PC-9 (cell line): ENCODE data around the gene KCND1. TPM values are rescaled to one million over a fixed set of nuclear protein-coding genes. Genes with fewer than 3 reads are reported as not detected.
"Not testable (repeated sequence)": the region's sequence is repeated elsewhere in the genome, so short reads cannot be mapped to it uniquely, and the experiment has no call there.

Experiments
- BruUV-seq: library from RNA; stranded (reverse); fragments of 400-500 nt; replicated peaks from 2 replicates; lab custom pipeline; 2021; lab: Mats Ljungman, UMichigan
- CTCF ChIA-PET: fragments of 300-600 bp; sonication (Branson Sonifier 250); formaldehyde crosslinking; loops from one replicate; lab custom pipeline; 2022; ENCODE audit warnings: antibody characterized with exemption; lab: Charles Lee
- POLR2A ChIA-PET: fragments of 300-600 bp; sonication (Branson Sonifier 250); formaldehyde crosslinking; loops from one replicate; lab custom pipeline; 2022; ENCODE audit warnings: antibody characterized with exemption; ENCODE audit not compliant: unreplicated experiment; lab: Charles Lee
- DNase-seq, 2 experiments: peaks; one replicate each; pipeline versions ENCODE4 v3.0.0 to v3.0.0-alpha.2; 2015 to 2022; ENCODE audit warnings: mixed read lengths in 1 of 2
- H2AFZ ChIP-seq: fragments of 200-600 bp; sonication (generic); 2 replicates; pipeline ENCODE4 v1.8.1; 2017; ENCODE audit warnings: antibody characterized with exemption
- H3F3A ChIP-seq: fragments of 200-600 bp; sonication (generic); 2 replicates; pipeline ENCODE4 v1.8.1; 2017; ENCODE audit warnings: antibody characterized with exemption, mild to moderate bottlenecking, low read depth; ENCODE audit not compliant: insufficient read depth
- H3K27ac ChIP-seq: fragments of 200-600 bp; sonication (generic); 2 replicates; pipeline ENCODE4 v1.6.1; 2016; ENCODE audit warnings: mixed run types
- H3K27me3 ChIP-seq: fragments of 200-600 bp; sonication (generic); 2 replicates; pipeline ENCODE4 v1.6.1; 2016; ENCODE audit warnings: low read depth, mixed run types; ENCODE audit not compliant: insufficient read depth
- H3K36me3 ChIP-seq: fragments of 200-600 bp; sonication (generic); 2 replicates; pipeline ENCODE4 v1.6.1; 2016; ENCODE audit warnings: low read depth, mixed run types
- H3K4me1 ChIP-seq: fragments of 200-600 bp; sonication (generic); replicated peaks from 2 replicates; pipeline ENCODE4 v1.6.1; 2016; ENCODE audit warnings: mixed run types; ENCODE audit not compliant: insufficient read depth
- H3K4me2 ChIP-seq: fragments of 200-600 bp; sonication (generic); 2 replicates; pipeline ENCODE4 v1.6.1; 2017; ENCODE audit warnings: mixed run types
- H3K4me3 ChIP-seq: fragments of 200-600 bp; sonication (generic); 2 replicates; pipeline ENCODE4 v1.6.1; 2016; ENCODE audit warnings: mixed run types
- H3K79me2 ChIP-seq: fragments of 200-600 bp; sonication (generic); 2 replicates; pipeline ENCODE4 v1.6.1; 2017; ENCODE audit warnings: low read depth, mixed run types
- H3K9me2 ChIP-seq: fragments of 200-600 bp; sonication (generic); 2 replicates; pipeline ENCODE4 v1.8.1; 2017; ENCODE audit warnings: mild to moderate bottlenecking; ENCODE audit not compliant: insufficient read depth
- H3K9me3 ChIP-seq: fragments of 200-600 bp; sonication (generic); 2 replicates; pipeline ENCODE4 v1.8.1; 2016; ENCODE audit warnings: low read depth; ENCODE audit not compliant: insufficient read depth
- H4K20me1 ChIP-seq: fragments of 200-600 bp; sonication (generic); 2 replicates; pipeline ENCODE4 v1.8.1; 2017; ENCODE audit not compliant: insufficient read depth
- CTCF ChIP-seq: fragments of 200-600 bp; sonication (generic); conservative IDR thresholded peaks from 2 replicates; pipeline ENCODE4 v1.6.1; 2017; ENCODE audit warnings: mixed run types, antibody characterized with exemption, mild to moderate bottlenecking, moderate library complexity
- EZH2 ChIP-seq: fragments of 200-600 bp; sonication (generic); IDR thresholded peaks from 2 replicates; pipeline ENCODE4 v1.8.0; 2017; ENCODE audit warnings: antibody characterized with exemption, low read depth
- intact Hi-C: fragments of 100-400 bp; cut with micrococcal nuclease; formaldehyde crosslinking; loops from one replicate; pipeline ENCODE4 v1.10.0; 2022; ENCODE audit not compliant: unreplicated experiment
- total RNA-seq: library from RNA; stranded (reverse); gene quantifications from 2 replicates; pipeline ENCODE4 v1.2.3, GENCODE V29; 2021

KCND1 gene
- total RNA-seq, 1 experiment from 2014 or later = 2.2 TPM

- no peak for TF ChIP-seq EZH2
- Histone ChIP-seq H3K4me1 (no peaks in the 10 kb centered on the region), H3K9me2 (no peaks in the 10 kb centered on the region), H3K4me3 (no peak overlapping the region), H2AFZ (no peak overlapping the region), H3F3A (no peaks in the 10 kb centered on the region), H3K36me3 (no peaks in the 10 kb centered on the region), H3K79me2 (no peaks in the 10 kb centered on the region), H3K27ac (no peak overlapping the region), H4K20me1 (no peaks in the 10 kb centered on the region), H3K9me3 (no peaks in the 10 kb centered on the region), H3K27me3 (no peaks in the 10 kb centered on the region), H3K4me2 (no peak overlapping the region)
- intact Hi-C loops = no loop called here
- POLR2A ChIA-PET = no interaction called here
- no TSS peak for BruUV-seq
- no peak for DNase-seq
- CTCF ChIA-PET = no interaction called here
Observed at GRCh38 chrX:48989483-48989882, 17.8 kb upstream of the KCND1 start.

GRCh38 chrX:48983896-48984295 is 12.3 kb upstream of the KCND1 start:
- BruUV-seq = no TSS peak
- no peaks in the 10 kb centered on the region for H3K9me2 ChIP-seq
- CTCF ChIA-PET = no interaction called here

GRCh38 chrX:48983081-48983480 is 11.4 kb upstream of the KCND1 start:
- no peaks in the 10 kb centered on the region for H3K9me3 ChIP-seq
- no peaks in the 10 kb centered on the region for H4K20me1 ChIP-seq
- ChIA-PET CTCF (no interaction called here), POLR2A (interaction anchor here (0.6 kb wide), 1 partner anchor 46 kb away, joined by 5 read pairs; no protein-coding TSS in a partner anchor)
- H3F3A ChIP-seq = no peaks in the 10 kb centered on the region
- DNase-seq = no peak
- no peak overlapping the region for H3K4me3 ChIP-seq
- TF ChIP-seq CTCF (no peak), EZH2 (no peak)
- no peaks in the 10 kb centered on the region for H3K4me1 ChIP-seq
- H3K9me2 ChIP-seq = no peaks in the 10 kb centered on the region
- intact Hi-C loops = no loop called here
- H3K36me3 ChIP-seq = no peaks in the 10 kb centered on the region
- no peaks in the 10 kb centered on the region for H3K27me3 ChIP-seq
- no peak overlapping the region for H3K4me2 ChIP-seq
- H3K27ac ChIP-seq = no peak overlapping the region
- H2AFZ ChIP-seq = no peak overlapping the region
- BruUV-seq = no TSS peak
- H3K79me2 ChIP-seq = no peaks in the 10 kb centered on the region

More at GRCh38 chrX:48983896-48984295, 12.3 kb upstream of the KCND1 start:
- Histone ChIP-seq H3F3A (no peaks in the 10 kb centered on the region), H3K9me3 (no peaks in the 10 kb centered on the region), H3K4me3 (no peak overlapping the region), H3K36me3 (no peaks in the 10 kb centered on the region), H3K4me1 (no peaks in the 10 kb centered on the region), H4K20me1 (no peaks in the 10 kb centered on the region), H2AFZ (no peak overlapping the region), H3K27me3 (no peaks in the 10 kb centered on the region), H3K4me2 (no peak overlapping the region), H3K27ac (no peak overlapping the region), H3K79me2 (no peaks in the 10 kb centered on the region)
- intact Hi-C loops = no loop called here
- DNase-seq = no peak
- TF ChIP-seq EZH2 (no peak), CTCF (no peak)
- POLR2A ChIA-PET = no interaction called here

- DNase-seq = no peak
- H3K4me1 ChIP-seq = no peaks in the 10 kb centered on the region
- no peaks in the 10 kb centered on the region for H4K20me1 ChIP-seq
- no peaks in the 10 kb centered on the region for H3K9me2 ChIP-seq
- H3K9me3 ChIP-seq = no peaks in the 10 kb centered on the region
- no peaks in the 10 kb centered on the region for H3K79me2 ChIP-seq
- no peak overlapping the region for H2AFZ ChIP-seq
- intact Hi-C loops = no loop called here
- no peak overlapping the region for H3K27ac ChIP-seq
- no TSS peak for BruUV-seq
- H3K4me2 ChIP-seq = no peak overlapping the region
- no peak for TF ChIP-seq CTCF
- no peak for TF ChIP-seq EZH2
- ChIA-PET POLR2A (no interaction called here), CTCF (no interaction called here)
- H3K27me3 ChIP-seq = no peaks in the 10 kb centered on the region
- no peak overlapping the region for H3K4me3 ChIP-seq
- H3F3A ChIP-seq = no peaks in the 10 kb centered on the region
- no peaks in the 10 kb centered on the region for H3K36me3 ChIP-seq
Observed at GRCh38 chrX:48981178-48981577, 9.5 kb upstream of the KCND1 start.

GRCh38 chrX:48980341-48980740 is 8.7 kb upstream of the KCND1 start:
- H3K27me3 ChIP-seq, H3F3A ChIP-seq, H3K4me1 ChIP-seq, BruUV-seq, intact Hi-C loops, H2AFZ ChIP-seq, H3K9me2 ChIP-seq, H3K4me3 ChIP-seq, H3K36me3 ChIP-seq, CTCF ChIA-PET, H3K4me2 ChIP-seq, POLR2A ChIA-PET, DNase-seq, H4K20me1 ChIP-seq, H3K79me2 ChIP-seq, H3K9me3 ChIP-seq, H3K27ac ChIP-seq: not testable (repeated sequence)
